Motor neuron (in vitro differentiated cells): ENCODE data around the gene CYB561D1. TPM values are rescaled to one million over a fixed set of nuclear protein-coding genes. Genes with fewer than 3 reads are reported as not detected.

Source experiments
- total RNA-seq, 8 experiments: library from RNA; unstranded; fragments of 300-600 nt; gene quantifications; 2 replicates each; pipeline versions ENCODE4 v1.2.3 to v1.2.4, GENCODE V29; 2022

The CYB561D1 gene
- total RNA-seq, 8 experiments from 2014 or later: 5.8 to 12.6 (median 7.5) TPM

Other genes starting within 250 kb of the CYB561D1 start
- gene CELSR2, start 244.6 kb upstream of the CYB561D1 start, total RNA-seq: 10 to 100 TPM in 7 of 8 experiments, 1 to 10 TPM in 1; 1.1 to 90.9 (median 43.3) TPM
- 100 to 1,000 TPM in 2 of 8 experiments, 10 to 100 TPM in 5, 1 to 10 TPM in 1; 7.0 to 118 (median 12.9) TPM for gene PSRC1, start 210.9 kb upstream of the CYB561D1 start, total RNA-seq
- under 1 TPM in 3 of 8 experiments, not detected in 5; 0.67 to 0.92 (median 0.81) TPM for gene MYBPHL, start 187.1 kb upstream of the CYB561D1 start, total RNA-seq
- gene SORT1, start 96.2 kb upstream of the CYB561D1 start, total RNA-seq: 10 to 100 TPM in 7 of 8 experiments, 1 to 10 TPM in 1; 6.7 to 52.3 (median 41.4) TPM
- 100 to 1,000 TPM in 1 of 8 experiments, 10 to 100 TPM in 7; 47.3 to 100 (median 72.2) TPM for gene PSMA5, start 67.6 kb upstream of the CYB561D1 start, total RNA-seq
- gene SYPL2, start 27.5 kb upstream of the CYB561D1 start, total RNA-seq: 1 to 10 TPM in 2 of 8 experiments, under 1 TPM in 6; 0.11 to 2.2 (median 0.81) TPM
- 10 to 100 TPM in 4 of 8 experiments, 1 to 10 TPM in 4; 3.7 to 20.1 (median 9.8) TPM for gene ATXN7L2, start 10.2 kb upstream of the CYB561D1 start, total RNA-seq
- gene AMIGO1, start 15.6 kb downstream of the CYB561D1 start, total RNA-seq: 10 to 100 TPM in 1 of 8 experiments, 1 to 10 TPM in 7; 3.5 to 11.5 (median 6.7) TPM
- gene GPR61, start 45.8 kb downstream of the CYB561D1 start, total RNA-seq: 1 to 10 TPM in 6 of 8 experiments, under 1 TPM in 2; 0.56 to 5.8 (median 2.6) TPM
- 10 to 100 TPM in 7 of 8 experiments, 1 to 10 TPM in 1; 8.8 to 15.5 (median 13.9) TPM for gene GNAI3, start 54.5 kb downstream of the CYB561D1 start, total RNA-seq
- not detected for gene GNAT2, start 125.5 kb downstream of the CYB561D1 start, total RNA-seq
- gene AMPD2, start 125.7 kb downstream of the CYB561D1 start, total RNA-seq: 100 to 1,000 TPM in 1 of 8 experiments, 10 to 100 TPM in 7; 46.3 to 100 (median 61.3) TPM
- 10 to 100 TPM in 3 of 8 experiments, 1 to 10 TPM in 5; 6.5 to 46.1 (median 9.1) TPM for gene GSTM4, start 162.0 kb downstream of the CYB561D1 start, total RNA-seq
- gene GSTM2, start 174.0 kb downstream of the CYB561D1 start, total RNA-seq: 100 to 1,000 TPM in 2 of 8 experiments, 10 to 100 TPM in 6; 18.6 to 116 (median 28.1) TPM
- gene GSTM1, start 193.7 kb downstream of the CYB561D1 start, total RNA-seq: 1 to 10 TPM in 3 of 8 experiments, not detected in 5; 2.6 to 5.2 (median 3.7) TPM
- gene GSTM5, start 218.2 kb downstream of the CYB561D1 start, total RNA-seq: 1 to 10 TPM in 3 of 8 experiments, under 1 TPM in 4, not detected in 1; 0.05 to 2.9 (median 0.82) TPM
- gene GSTM3, start 246.9 kb downstream of the CYB561D1 start, total RNA-seq: 100 to 1,000 TPM in 3 of 8 experiments, 10 to 100 TPM in 5; 61.8 to 639 (median 82.1) TPM